MCF 10A (cell line): ENCODE data around the gene DRAXIN. TPM values are rescaled to one million over a fixed set of nuclear protein-coding genes. Genes with fewer than 3 reads are reported as not detected.

Experiments
- BruUV-seq: library from RNA; stranded (reverse); fragments of 400-500 nt; replicated peaks from 2 replicates; lab custom pipeline; 2021; lab: Mats Ljungman, UMichigan
- CTCF ChIA-PET: fragments of 300-600 bp; sonication (Branson Sonifier 250); formaldehyde crosslinking; extraction: SDS; loops from one replicate; lab custom pipeline; 2021; ENCODE audit warnings: antibody characterized with exemption, inconsistent platforms; lab: Yijun Ruan, JAX
- POLR2A ChIA-PET: fragments of 300-600, 350-650 bp; sonication (Branson Sonifier 250); formaldehyde crosslinking; extraction: SDS; loops from one replicate; lab custom pipeline; 2020; ENCODE audit warnings: antibody characterized with exemption, inconsistent platforms; lab: Yijun Ruan, JAX
- DNase-seq: peaks from one replicate; pipeline ENCODE4 v3.0.0-alpha.2; 2018; ENCODE audit not compliant: unreplicated experiment
- H3K27ac Mint-ChIP-seq: one replicate; pipeline ENCODE4 v1.8.0; 2022; ENCODE audit warnings: mild to moderate bottlenecking, low read depth, mixed read lengths; ENCODE audit not compliant: unreplicated experiment
- H3K27me3 Mint-ChIP-seq: one replicate; pipeline ENCODE4 v1.8.0; 2022; ENCODE audit warnings: mixed read lengths; ENCODE audit not compliant: insufficient read depth, unreplicated experiment
- H3K36me3 Mint-ChIP-seq: one replicate; pipeline ENCODE4 v1.8.0; 2022; ENCODE audit warnings: mild to moderate bottlenecking, moderate library complexity, mixed read lengths; ENCODE audit not compliant: insufficient read depth, unreplicated experiment
- H3K4me1 Mint-ChIP-seq: one replicate; pipeline ENCODE4 v1.8.0; 2022; ENCODE audit warnings: mixed read lengths; ENCODE audit not compliant: insufficient read depth, unreplicated experiment
- H3K4me3 Mint-ChIP-seq: one replicate; pipeline ENCODE4 v1.8.0; 2022; ENCODE audit warnings: mild to moderate bottlenecking, moderate library complexity, mixed read lengths; ENCODE audit not compliant: unreplicated experiment
- H3K9me3 Mint-ChIP-seq: one replicate; pipeline ENCODE4 v1.8.0; 2022; ENCODE audit warnings: mixed read lengths; ENCODE audit not compliant: unreplicated experiment
- intact Hi-C: fragments of 100-400 bp; cut with micrococcal nuclease; formaldehyde crosslinking; loops from 2 replicates; pipeline ENCODE4 v1.14.1; 2022
- total RNA-seq: library from RNA; stranded (reverse); gene quantifications from 2 replicates; pipeline ENCODE4 v1.2.3, GENCODE V29; 2022
- TF ChIP-seq, protein P1 (sequence below): fragments of 200-600 bp; IDR thresholded peaks from one replicate; pipeline ENCODE4 v1.8.0; 2022; ENCODE audit warnings: antibody characterized with exemption, mild to moderate bottlenecking; ENCODE audit not compliant: unreplicated experiment

The DRAXIN gene
- total RNA-seq, 1 experiment from 2014 or later = 0.07 TPM

DNA sequence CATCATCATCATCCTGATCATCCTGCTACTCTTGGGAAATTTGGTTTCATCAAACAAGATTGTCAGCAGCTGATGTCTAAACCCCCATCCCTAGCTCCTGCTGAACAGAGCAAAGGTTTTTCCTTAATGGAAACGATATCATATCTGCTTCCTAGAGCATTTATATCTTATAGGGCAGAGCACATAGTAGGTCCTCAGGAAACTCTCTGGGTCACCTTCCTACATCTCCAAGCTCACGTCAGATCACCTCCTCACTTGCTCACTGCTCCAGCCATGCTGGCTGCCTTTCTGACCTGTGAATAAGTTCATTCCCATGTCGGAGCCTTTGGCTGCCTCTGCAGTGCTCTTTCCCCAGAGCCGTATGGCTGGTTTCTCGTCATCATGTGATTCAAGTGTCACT, 47.7 kb upstream of the DRAXIN start:
- no peak for DNase-seq
- ChIA-PET POLR2A (no interaction called here), CTCF (interaction anchor here (0.6 to 8.4 kb wide), 19 partner anchors 9 to 606 kb away, joined by 3 to 123 read pairs (median 3); partner anchors contain the start of genes FBXO2, FBXO44 and UBIAD1)
- TF ChIP-seq, protein P1, sequence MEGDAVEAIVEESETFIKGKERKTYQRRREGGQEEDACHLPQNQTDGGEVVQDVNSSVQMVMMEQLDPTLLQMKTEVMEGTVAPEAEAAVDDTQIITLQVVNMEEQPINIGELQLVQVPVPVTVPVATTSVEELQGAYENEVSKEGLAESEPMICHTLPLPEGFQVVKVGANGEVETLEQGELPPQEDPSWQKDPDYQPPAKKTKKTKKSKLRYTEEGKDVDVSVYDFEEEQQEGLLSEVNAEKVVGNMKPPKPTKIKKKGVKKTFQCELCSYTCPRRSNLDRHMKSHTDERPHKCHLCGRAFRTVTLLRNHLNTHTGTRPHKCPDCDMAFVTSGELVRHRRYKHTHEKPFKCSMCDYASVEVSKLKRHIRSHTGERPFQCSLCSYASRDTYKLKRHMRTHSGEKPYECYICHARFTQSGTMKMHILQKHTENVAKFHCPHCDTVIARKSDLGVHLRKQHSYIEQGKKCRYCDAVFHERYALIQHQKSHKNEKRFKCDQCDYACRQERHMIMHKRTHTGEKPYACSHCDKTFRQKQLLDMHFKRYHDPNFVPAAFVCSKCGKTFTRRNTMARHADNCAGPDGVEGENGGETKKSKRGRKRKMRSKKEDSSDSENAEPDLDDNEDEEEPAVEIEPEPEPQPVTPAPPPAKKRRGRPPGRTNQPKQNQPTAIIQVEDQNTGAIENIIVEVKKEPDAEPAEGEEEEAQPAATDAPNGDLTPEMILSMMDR = no peak
- Mint-ChIP-seq H3K27ac (no peak overlapping the region), H3K9me3 (no peaks in the 10 kb centered on the region), H3K4me3 (no peak overlapping the region), H3K27me3 (no peaks in the 10 kb centered on the region), H3K36me3 (no peaks in the 10 kb centered on the region), H3K4me1 (no peaks in the 10 kb centered on the region)
- no TSS peak for BruUV-seq
- intact Hi-C loops = loop anchor here (2.0 kb wide), 1 partner anchor 357 kb away; no protein-coding TSS in a partner anchor

DNA sequence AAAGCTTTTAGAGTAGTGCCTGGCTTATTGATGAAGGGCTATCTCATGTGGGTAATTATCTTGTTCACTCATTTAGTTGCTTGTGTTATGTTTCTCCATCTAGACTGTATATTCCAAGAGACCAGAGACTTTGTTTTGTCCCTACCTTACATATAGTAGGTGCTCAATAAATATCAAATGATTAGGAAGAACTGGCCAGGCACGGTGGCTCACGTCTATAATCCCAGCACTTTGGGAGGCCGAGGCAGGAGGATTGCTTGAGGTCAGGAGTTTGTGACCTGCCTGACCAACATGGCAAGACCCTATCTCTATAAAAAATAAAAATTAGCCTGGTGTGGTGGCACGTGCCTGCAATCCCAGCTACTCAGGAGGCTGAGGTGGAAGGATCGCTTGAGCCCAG, 46.2 kb upstream of the DRAXIN start:
- no peak overlapping the region for H3K27ac Mint-ChIP-seq
- BruUV-seq = no TSS peak
- DNase-seq = no peak
- intact Hi-C loops = loop anchor here (1.0 kb wide), 1 partner anchor 608 kb away; no protein-coding TSS in a partner anchor
- no peaks in the 10 kb centered on the region for H3K4me1 Mint-ChIP-seq
- no peaks in the 10 kb centered on the region for H3K27me3 Mint-ChIP-seq
- CTCF ChIA-PET = interaction anchor here (0.6 to 8.4 kb wide), 15 partner anchors 7 to 607 kb away, joined by 3 to 123 read pairs (median 3); partner anchors contain the start of gene FBXO2
- TF ChIP-seq, protein P1 = no peak
- no peaks in the 10 kb centered on the region for H3K9me3 Mint-ChIP-seq
- no peak overlapping the region for H3K4me3 Mint-ChIP-seq
- POLR2A ChIA-PET = interaction anchor here (0.6 to 2.7 kb wide), 8 partner anchors 8 to 608 kb away, joined by 3 to 7 read pairs (median 4); partner anchors contain the start of gene MTOR
- no peaks in the 10 kb centered on the region for H3K36me3 Mint-ChIP-seq

DNA sequence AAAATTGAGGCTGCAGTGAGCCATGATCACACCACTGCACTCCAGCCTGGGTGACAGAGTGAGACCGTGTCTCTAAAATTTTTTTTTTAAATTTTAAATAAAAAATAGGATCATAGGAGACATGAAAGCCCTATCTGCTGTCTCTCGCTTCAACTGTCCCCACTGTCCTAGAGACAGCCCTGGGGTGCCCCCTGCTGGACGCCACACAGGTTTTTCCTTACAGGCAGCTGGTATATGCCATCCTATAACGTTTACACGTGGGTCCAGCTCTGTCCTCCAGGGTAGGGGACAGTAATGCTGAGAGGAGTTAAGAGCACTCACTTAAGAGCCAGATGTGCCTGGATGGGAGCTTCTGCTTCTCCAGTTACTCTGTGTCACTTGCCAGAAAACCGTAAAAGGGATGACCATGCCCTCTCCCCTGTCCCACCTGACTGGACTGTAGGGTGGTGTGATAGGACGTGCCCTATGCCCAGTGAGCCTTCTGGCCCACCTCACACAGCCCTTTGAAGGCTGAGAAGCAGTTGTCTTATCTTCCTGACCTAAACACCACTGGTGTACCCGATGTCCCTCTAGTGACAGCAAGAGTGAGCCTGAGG, 45.7 kb upstream of the DRAXIN start:
- BruUV-seq = no TSS peak
- H3K4me3 Mint-ChIP-seq = no peak overlapping the region
- DNase-seq = peak; percentile 84
- no peak overlapping the region for H3K27ac Mint-ChIP-seq
- no peaks in the 10 kb centered on the region for H3K9me3 Mint-ChIP-seq
- ChIA-PET CTCF (interaction anchor here (0.6 to 8.4 kb wide), 22 partner anchors 7 to 608 kb away, joined by 3 to 123 read pairs (median 3); partner anchors contain the start of gene FBXO2), POLR2A (interaction anchor here (0.6 to 2.7 kb wide), 8 partner anchors 9 to 608 kb away, joined by 3 to 7 read pairs (median 4); partner anchors contain the start of gene MTOR)
- H3K27me3 Mint-ChIP-seq = no peaks in the 10 kb centered on the region
- H3K36me3 Mint-ChIP-seq = no peaks in the 10 kb centered on the region
- TF ChIP-seq, protein P1 = peak; percentile 88
- H3K4me1 Mint-ChIP-seq = no peaks in the 10 kb centered on the region
- intact Hi-C loops = loop anchor here (1.0 kb wide), 1 partner anchor 608 kb away; no protein-coding TSS in a partner anchor

DNA sequence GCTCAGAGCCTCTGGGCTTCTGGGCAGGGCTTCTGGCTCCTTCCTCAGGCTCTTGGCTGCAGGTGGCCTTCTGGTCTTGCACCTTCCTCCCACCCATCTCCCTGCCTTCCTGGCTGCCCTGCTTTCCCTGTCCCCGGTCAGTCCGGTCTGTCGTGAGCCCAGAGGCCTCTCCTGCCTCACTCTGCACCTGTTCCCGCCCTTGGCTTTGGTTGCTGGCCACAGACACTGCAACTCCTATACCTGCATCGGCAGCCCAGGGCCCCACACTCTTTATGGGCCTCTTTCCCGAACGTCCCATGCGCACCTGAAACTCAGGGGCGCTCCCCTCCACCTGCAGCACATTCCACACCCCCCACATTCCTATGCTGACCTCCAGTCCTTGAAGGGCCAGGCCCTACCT, 45.2 kb upstream of the DRAXIN start:
- intact Hi-C loops = no loop called here
- TF ChIP-seq, protein P1 = no peak
- no TSS peak for BruUV-seq
- no peaks in the 10 kb centered on the region for H3K9me3 Mint-ChIP-seq
- H3K27me3 Mint-ChIP-seq = no peaks in the 10 kb centered on the region
- ChIA-PET CTCF (interaction anchor here (0.6 to 8.4 kb wide), 16 partner anchors 9 to 746 kb away, joined by 3 to 123 read pairs (median 3); no protein-coding TSS in a partner anchor), POLR2A (interaction anchor here (1.0 to 2.7 kb wide), 2 partner anchors 9 to 405 kb away, joined by 4 to 7 read pairs; no protein-coding TSS in a partner anchor)
- DNase-seq = no peak
- H3K4me1 Mint-ChIP-seq = no peaks in the 10 kb centered on the region
- no peaks in the 10 kb centered on the region for H3K36me3 Mint-ChIP-seq
- H3K27ac Mint-ChIP-seq = no peak overlapping the region
- no peak overlapping the region for H3K4me3 Mint-ChIP-seq
